Subcutaneous adipose tissue (tissue), 4 donors: Measurements from ENCODE around the gene EYS. TPM values are rescaled to one million over a fixed set of nuclear protein-coding genes. Genes with fewer than 3 reads are reported as not detected.

ENCODE experiments used
- total RNA-seq, 4 donors: library from RNA; depleted of rRNA; stranded (reverse); fragments of >200 nt; gene quantifications; one replicate each; pipeline ENCODE4 v1.1.0, GENCODE V29; 2016
- TF ChIP-seq, protein P1 (sequence below): fragments of 450-650 bp; IDR thresholded peaks from one replicate; pipeline ENCODE4 v1.5.1; 2016; ENCODE audit warnings: low read depth, mild to moderate bottlenecking, control low read depth, antibody characterized with exemption, moderate library complexity

The EYS gene
- total RNA-seq, 4 donors from 2014 or later, result 0.17 to 3.8 (median 0.82) TPM

DNA sequence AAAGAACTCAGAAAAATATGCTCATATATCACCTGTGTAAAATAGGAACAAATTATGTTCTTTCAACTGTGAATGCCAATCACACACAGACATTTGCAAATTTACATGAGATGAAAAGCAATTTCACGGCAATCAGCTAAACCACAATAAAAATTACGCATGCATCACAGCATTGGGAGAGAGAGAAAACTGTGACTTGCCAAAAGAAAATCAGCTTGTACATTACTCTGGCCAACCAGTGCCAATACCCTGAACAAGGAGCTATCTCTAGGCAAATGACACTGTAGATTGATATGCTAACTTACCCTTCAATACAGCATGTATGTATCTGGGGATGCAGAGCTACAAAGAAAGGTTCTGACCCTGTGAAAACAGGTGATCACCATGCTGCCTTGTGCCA, 515.6 kb downstream of the EYS start:
- TF ChIP-seq, protein P1, sequence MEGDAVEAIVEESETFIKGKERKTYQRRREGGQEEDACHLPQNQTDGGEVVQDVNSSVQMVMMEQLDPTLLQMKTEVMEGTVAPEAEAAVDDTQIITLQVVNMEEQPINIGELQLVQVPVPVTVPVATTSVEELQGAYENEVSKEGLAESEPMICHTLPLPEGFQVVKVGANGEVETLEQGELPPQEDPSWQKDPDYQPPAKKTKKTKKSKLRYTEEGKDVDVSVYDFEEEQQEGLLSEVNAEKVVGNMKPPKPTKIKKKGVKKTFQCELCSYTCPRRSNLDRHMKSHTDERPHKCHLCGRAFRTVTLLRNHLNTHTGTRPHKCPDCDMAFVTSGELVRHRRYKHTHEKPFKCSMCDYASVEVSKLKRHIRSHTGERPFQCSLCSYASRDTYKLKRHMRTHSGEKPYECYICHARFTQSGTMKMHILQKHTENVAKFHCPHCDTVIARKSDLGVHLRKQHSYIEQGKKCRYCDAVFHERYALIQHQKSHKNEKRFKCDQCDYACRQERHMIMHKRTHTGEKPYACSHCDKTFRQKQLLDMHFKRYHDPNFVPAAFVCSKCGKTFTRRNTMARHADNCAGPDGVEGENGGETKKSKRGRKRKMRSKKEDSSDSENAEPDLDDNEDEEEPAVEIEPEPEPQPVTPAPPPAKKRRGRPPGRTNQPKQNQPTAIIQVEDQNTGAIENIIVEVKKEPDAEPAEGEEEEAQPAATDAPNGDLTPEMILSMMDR, result no peak

DNA sequence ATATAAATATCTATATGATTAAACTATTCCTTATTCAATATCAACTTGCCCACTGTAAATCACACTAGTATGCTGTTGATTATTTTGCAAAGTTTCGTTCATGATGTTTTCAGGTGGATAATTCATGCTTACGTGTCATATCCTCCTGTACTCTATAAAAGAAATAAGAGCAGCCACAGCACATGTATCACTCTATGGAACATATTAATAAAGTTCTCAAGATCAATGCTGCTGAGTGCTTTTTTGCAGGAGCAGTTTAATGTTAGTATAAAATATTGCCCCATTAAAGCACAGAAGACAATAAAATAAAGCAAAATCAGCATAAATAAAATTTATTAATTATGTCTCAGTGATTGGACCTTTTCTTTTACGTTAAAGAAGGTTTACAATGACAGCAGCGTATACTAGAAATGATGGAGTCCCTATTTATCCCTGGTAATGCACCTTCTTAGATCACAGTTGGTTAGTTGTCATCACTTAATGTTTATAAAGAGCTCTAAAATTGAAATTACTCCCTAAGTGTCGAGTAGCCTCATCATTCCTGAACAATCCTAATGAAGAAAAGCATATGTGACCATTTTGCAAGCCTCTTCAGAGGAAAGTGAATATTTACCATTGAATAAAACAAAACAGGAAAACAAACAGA, 517.7 kb downstream of the EYS start:
- TF ChIP-seq, protein P1, result no peak

DNA sequence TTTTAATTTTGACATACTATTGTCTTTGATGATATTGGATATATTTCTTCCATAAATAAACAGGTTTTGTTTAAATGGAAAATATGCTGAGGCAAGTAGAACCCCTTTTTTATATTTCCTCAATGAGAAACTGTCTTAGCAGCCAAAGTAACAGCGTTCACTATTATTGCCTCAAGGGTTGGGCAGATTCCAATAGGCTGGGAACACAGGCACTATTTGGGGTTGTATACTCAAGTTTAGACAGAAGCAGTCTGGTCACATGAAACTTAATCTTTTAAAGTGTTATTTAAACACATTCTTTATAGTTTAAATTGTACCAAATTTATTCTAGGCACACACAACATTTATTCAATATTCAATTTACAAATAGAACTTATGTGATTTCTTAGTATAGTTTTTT, 520.2 kb downstream of the EYS start:
- TF ChIP-seq, protein P1, result no peak

DNA sequence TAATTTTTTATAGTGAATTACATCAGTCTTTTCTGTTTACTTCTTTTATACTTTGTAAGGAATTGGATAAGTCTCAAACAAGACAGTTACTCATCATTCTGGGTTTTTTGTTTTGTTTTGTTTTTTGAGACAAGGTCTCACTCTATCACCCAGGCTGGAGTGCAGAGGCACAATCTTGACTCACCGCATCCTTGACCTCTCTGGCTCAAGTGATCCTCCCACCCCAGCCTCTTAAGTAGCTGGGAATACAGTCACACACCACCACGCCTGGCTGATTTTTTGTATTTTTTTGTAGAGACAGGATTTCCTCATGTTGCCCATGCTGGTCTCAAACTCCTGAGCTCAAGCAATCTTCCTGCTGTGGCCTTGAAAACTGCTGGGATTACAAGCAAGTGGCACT, 524.3 kb downstream of the EYS start:
- TF ChIP-seq, protein P1, result no peak

DNA sequence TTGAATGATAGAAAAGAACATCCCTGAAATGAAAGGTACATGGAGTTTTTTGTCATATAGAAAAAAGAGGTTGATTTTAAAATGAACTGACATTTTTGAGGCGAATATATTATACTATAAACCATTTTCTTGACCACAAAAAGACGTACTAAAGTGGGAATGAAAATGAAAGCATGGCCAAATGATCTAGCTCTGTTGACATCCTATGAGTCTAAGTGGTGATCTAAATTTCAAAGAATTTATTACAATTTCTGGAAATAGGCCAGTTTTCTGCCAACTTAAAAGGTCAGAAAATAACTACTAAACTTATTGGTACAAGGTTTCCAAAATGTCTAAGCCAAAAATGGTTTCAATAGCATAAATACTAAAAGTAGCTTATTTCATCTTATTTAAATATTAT, 536.8 kb downstream of the EYS start:
- TF ChIP-seq, protein P1, result no peak

DNA sequence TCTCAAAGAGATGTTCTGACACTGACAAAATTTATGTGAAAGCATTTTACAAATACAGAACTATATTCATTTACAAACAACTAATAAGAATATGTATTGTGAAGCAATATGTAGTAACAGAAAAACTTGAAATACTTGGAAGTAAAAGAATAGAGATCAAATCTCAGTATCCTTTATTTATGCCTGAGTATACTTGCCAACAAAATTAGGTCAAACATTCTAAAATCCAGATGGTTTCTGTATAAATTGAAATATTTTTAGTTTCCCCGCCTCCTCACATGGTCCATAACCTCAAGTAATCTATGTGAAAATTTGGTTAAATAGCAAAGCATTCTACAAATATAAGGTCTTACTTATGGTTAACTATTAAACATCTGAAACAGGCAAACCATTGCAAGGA, 545.4 kb downstream of the EYS start:
- TF ChIP-seq, protein P1, result no peak

DNA sequence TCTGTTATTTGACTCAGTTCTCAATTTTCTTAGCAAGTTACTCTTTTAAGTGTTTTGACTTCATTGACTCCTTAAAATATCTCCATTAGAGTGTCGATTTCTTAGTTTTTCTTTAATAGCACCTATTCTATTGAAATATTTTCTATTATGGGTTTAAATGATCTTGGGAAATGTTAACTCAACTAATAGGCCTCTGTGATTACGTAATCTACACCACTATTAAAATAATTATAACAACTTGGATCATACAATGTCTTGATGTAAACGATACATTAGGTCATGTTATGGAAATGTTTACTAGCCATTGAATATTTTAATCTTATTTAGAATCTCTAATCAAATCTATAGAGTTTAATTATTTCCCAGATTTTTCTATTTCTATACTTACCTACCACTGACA, 550.0 kb downstream of the EYS start:
- TF ChIP-seq, protein P1, result no peak
